D341Med (cell line): ENCODE results near the gene RBM20.
"Not testable (repeated sequence)": the region's sequence is repeated elsewhere in the genome, so short reads cannot be mapped to it uniquely, and the experiment has no call there.

Source experiments
- DNase-seq: peaks from one replicate; pipeline ENCODE4 v3.0.0; 2012; ENCODE audit warnings: low spot score

The RBM20 gene

GRCh38 chr10:110765513-110766319 lies 121.6 kb downstream of the RBM20 start:
- no peak for DNase-seq

GRCh38 chr10:110767601-110768000 lies 123.5 kb downstream of the RBM20 start:
- not testable (repeated sequence) for DNase-seq

GRCh38 chr10:110770243-110770642 lies 126.1 kb downstream of the RBM20 start:
- no peak for DNase-seq

GRCh38 chr10:110771486-110771885 lies 127.3 kb downstream of the RBM20 start:
- DNase-seq = no peak

- DNase-seq = no peak
Measured at GRCh38 chr10:110771991-110772390, 127.9 kb downstream of the RBM20 start.

- DNase-seq = no peak
Measured at GRCh38 chr10:110772454-110773025, 128.4 kb downstream of the RBM20 start.

GRCh38 chr10:110773693-110774068 lies 129.5 kb downstream of the RBM20 start:
- no peak for DNase-seq

- DNase-seq = no peak
Measured at GRCh38 chr10:110774069-110775019, 130.2 kb downstream of the RBM20 start.

- no peak for DNase-seq
Measured at GRCh38 chr10:110775020-110775375, 130.9 kb downstream of the RBM20 start.

GRCh38 chr10:110775406-110775805 lies 131.3 kb downstream of the RBM20 start:
- no peak for DNase-seq

GRCh38 chr10:110777017-110777416 lies 132.9 kb downstream of the RBM20 start:
- no peak for DNase-seq

- DNase-seq = no peak
Measured at GRCh38 chr10:110777661-110778060, 133.5 kb downstream of the RBM20 start.

GRCh38 chr10:110778211-110778610 lies 134.1 kb downstream of the RBM20 start:
- DNase-seq = no peak

GRCh38 chr10:110779489-110779888 lies 135.4 kb downstream of the RBM20 start:
- DNase-seq = no peak

GRCh38 chr10:110780704-110781103 lies 136.6 kb downstream of the RBM20 start:
- no peak for DNase-seq

GRCh38 chr10:110781139-110781538 lies 137.0 kb downstream of the RBM20 start:
- no peak for DNase-seq

- DNase-seq = no peak
Measured at GRCh38 chr10:110782616-110783015, 138.5 kb downstream of the RBM20 start.

- DNase-seq = no peak
Measured at GRCh38 chr10:110783509-110784107, 139.5 kb downstream of the RBM20 start.

GRCh38 chr10:110784198-110784597 lies 140.1 kb downstream of the RBM20 start:
- DNase-seq = no peak

- no peak for DNase-seq
Measured at GRCh38 chr10:110786172-110786571, 142.0 kb downstream of the RBM20 start.

- DNase-seq = no peak
Measured at GRCh38 chr10:110788620-110789385, 144.7 kb downstream of the RBM20 start.
